Stimulated activated naive CD8-positive, alpha-beta T cell treated with anti-CD3 and anti-CD28 coated beads, Interleukin-15, amount 100 ng/mL, for 72 hours (primary cell): ENCODE data around the gene HIPK2.
"Not testable (repeated sequence)": the region's sequence is repeated elsewhere in the genome, so short reads cannot be mapped to it uniquely, and the experiment has no call there.

Experiments
- ATAC-seq: fragments of 150-1000 bp; cut with Tn5 transposase; 2 replicates; pipeline ENCODE4 v1.10.0; 2021; ENCODE audit warnings: mild to moderate bottlenecking, moderate library complexity
- DNase-seq, 2 donors: peaks; one replicate each; pipeline ENCODE4 v3.0.0; 2021 to 2022
- H3K27ac Mint-ChIP-seq, 2 donors: one replicate each; pipeline ENCODE4 v1.8.0; 2022; ENCODE audit warnings: mild to moderate bottlenecking in 2 of 2, mixed read lengths in 2 of 2, moderate library complexity in 2 of 2
- H3K27me3 Mint-ChIP-seq: one replicate; pipeline ENCODE4 v1.8.0; 2022; ENCODE audit warnings: mixed read lengths
- H3K4me1 Mint-ChIP-seq: one replicate; pipeline ENCODE4 v1.8.0; 2022; ENCODE audit warnings: mild to moderate bottlenecking, mixed read lengths
- H3K4me3 Mint-ChIP-seq, 2 donors: one replicate each; pipeline ENCODE4 v1.8.0; 2022; ENCODE audit warnings: mild to moderate bottlenecking in 2 of 2, mixed read lengths in 2 of 2, moderate library complexity in 1 of 2
- H3K9me3 Mint-ChIP-seq, 2 donors: one replicate each; pipeline ENCODE4 v1.8.0; 2022; ENCODE audit warnings: mixed read lengths in 2 of 2

HIPK2 gene

GRCh38 chr7:139566075-139566474 is 211.7 kb downstream of the HIPK2 start:
- Mint-ChIP-seq H3K27me3 (no peaks in the 10 kb centered on the region), H3K4me1 (peaks cover 5% of the 10 kb centered on the region), H3K27ac (no peak overlapping the region), H3K4me3 (no peak overlapping the region), H3K9me3 (no peaks in the 10 kb centered on the region)
- ATAC-seq: no peak
- DNase-seq: no peak

DNA sequence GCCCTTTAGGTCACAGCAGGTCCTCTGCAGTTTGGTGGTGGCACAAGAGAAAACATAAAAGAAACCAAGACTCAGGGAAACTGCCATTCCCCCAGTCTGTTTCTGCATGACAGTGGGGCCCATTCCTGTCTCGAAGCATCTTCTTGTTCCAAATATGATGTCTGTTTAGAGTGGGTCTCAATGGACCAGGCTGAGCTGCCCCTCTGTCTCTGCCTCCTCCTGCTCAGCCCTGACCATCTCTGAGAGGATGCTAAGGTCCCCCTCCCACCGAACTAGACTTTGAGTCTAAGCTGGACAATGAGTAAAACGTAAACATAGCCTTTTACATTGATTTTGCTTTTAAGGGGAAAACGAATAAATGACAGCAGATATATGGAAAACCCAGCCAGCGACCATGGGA is 213.9 kb downstream of the HIPK2 start:
- DNase-seq (no peak), ATAC-seq (no peak)
- Mint-ChIP-seq H3K9me3 (no peaks in the 10 kb centered on the region), H3K27me3 (peaks cover 9% of the 10 kb centered on the region), H3K4me1 (peaks cover 5% of the 10 kb centered on the region), H3K27ac (peak overlapping the region; percentile 63 to 78), H3K4me3 (no peak overlapping the region)

GRCh38 chr7:139562961-139563565 is 214.7 kb downstream of the HIPK2 start:
- Mint-ChIP-seq H3K9me3 (no peaks in the 10 kb centered on the region), H3K27ac (no peak overlapping the region), H3K27me3 (peaks cover 11% of the 10 kb centered on the region), H3K4me1 (peaks cover 5% of the 10 kb centered on the region), H3K4me3 (no peak overlapping the region)
- no peak for DNase-seq
- ATAC-seq: no peak

- Mint-ChIP-seq H3K4me1 (peaks cover 5% of the 10 kb centered on the region), H3K27ac (no peak overlapping the region), H3K27me3 (peaks cover 11% of the 10 kb centered on the region), H3K9me3 (no peaks in the 10 kb centered on the region), H3K4me3 (no peak overlapping the region)
- DNase-seq: no peak
- no peak for ATAC-seq
Observed at GRCh38 chr7:139562491-139562890, 215.3 kb downstream of the HIPK2 start.

DNA sequence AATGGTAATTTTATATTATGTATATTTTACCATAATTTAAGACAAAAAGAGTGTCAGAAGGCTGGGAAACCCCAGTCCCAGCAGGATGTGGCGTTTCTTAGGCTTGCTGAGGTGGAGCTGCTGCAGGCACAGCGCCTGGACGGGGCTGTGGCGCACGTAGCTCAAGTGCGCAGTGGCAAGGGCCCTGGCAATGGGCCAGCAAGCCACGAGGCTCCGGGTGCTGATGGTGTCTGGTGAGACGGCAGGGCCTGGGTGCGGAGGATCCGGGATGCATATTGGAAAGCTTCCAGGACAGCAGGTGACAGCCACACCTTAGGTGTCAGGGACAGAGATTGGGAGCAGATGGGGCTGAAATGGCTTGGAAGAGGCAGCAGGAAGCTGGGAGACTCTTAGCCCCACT is 217.1 kb downstream of the HIPK2 start:
- Mint-ChIP-seq H3K4me1 (no peaks in the 10 kb centered on the region), H3K4me3 (no peak overlapping the region), H3K9me3 (no peaks in the 10 kb centered on the region), H3K27ac (no peak overlapping the region), H3K27me3 (peaks cover 11% of the 10 kb centered on the region)
- ATAC-seq: no peak
- DNase-seq: no peak

GRCh38 chr7:139560199-139560598 is 217.6 kb downstream of the HIPK2 start:
- no peak overlapping the region for H3K4me3 Mint-ChIP-seq
- ATAC-seq: no peak
- H3K4me1 Mint-ChIP-seq: no peaks in the 10 kb centered on the region
- H3K27ac Mint-ChIP-seq: no peak overlapping the region
- H3K27me3 Mint-ChIP-seq: peaks cover 11% of the 10 kb centered on the region
- DNase-seq: no peak
- H3K9me3 Mint-ChIP-seq: no peaks in the 10 kb centered on the region

- H3K4me3 Mint-ChIP-seq: no peak overlapping the region
- H3K27ac Mint-ChIP-seq: no peak overlapping the region
- H3K27me3 Mint-ChIP-seq: peaks cover 11% of the 10 kb centered on the region
- no peaks in the 10 kb centered on the region for H3K4me1 Mint-ChIP-seq
- ATAC-seq (no peak), DNase-seq (no peak)
- H3K9me3 Mint-ChIP-seq: no peaks in the 10 kb centered on the region
Observed at GRCh38 chr7:139559364-139560105, 218.3 kb downstream of the HIPK2 start.

DNA sequence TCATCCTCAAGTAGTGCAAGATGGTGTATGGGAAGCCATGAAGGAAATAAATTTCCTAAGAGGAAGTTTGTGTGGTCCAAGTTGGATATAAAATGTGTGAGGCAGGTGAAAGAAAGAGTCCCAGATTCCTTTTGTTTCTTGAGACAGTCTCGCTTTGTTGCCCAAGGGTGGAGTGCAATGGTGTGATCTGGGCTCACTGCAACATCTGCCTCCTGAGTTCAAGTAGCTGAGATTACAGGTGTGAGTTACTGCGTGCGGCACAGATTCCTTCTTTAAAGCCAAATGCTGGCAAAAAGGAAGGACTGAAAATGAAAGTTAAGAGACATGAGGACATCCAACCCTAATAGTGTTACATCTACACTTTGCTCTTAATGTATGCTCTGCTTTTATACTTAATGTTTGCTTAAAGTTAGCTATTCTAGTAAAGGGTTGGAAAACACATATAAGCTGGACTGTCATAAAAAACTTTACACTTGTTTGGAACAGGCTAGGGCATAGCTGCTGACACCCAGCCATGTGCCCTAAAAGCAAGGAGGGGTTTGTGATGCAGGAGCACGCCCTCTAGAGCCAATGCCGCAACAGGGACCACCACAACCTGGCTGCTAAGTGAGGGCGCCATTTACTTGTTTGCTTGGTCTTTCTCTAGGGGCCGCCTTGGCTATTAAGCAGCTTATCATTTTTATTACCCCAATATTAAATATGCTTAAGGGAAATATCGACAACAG is 219.8 kb downstream of the HIPK2 start:
- no peak for DNase-seq
- Mint-ChIP-seq H3K9me3 (no peaks in the 10 kb centered on the region), H3K4me1 (no peaks in the 10 kb centered on the region), H3K27ac (no peak overlapping the region), H3K27me3 (peaks cover 25% of the 10 kb centered on the region), H3K4me3 (no peak overlapping the region)
- ATAC-seq: no peak

- not testable (repeated sequence) for H3K9me3 Mint-ChIP-seq, H3K4me3 Mint-ChIP-seq, H3K4me1 Mint-ChIP-seq, DNase-seq, ATAC-seq, H3K27ac Mint-ChIP-seq
- peaks cover 20% of the 10 kb centered on the region for H3K27me3 Mint-ChIP-seq
Observed at GRCh38 chr7:139553991-139554700, 223.7 kb downstream of the HIPK2 start.

DNA sequence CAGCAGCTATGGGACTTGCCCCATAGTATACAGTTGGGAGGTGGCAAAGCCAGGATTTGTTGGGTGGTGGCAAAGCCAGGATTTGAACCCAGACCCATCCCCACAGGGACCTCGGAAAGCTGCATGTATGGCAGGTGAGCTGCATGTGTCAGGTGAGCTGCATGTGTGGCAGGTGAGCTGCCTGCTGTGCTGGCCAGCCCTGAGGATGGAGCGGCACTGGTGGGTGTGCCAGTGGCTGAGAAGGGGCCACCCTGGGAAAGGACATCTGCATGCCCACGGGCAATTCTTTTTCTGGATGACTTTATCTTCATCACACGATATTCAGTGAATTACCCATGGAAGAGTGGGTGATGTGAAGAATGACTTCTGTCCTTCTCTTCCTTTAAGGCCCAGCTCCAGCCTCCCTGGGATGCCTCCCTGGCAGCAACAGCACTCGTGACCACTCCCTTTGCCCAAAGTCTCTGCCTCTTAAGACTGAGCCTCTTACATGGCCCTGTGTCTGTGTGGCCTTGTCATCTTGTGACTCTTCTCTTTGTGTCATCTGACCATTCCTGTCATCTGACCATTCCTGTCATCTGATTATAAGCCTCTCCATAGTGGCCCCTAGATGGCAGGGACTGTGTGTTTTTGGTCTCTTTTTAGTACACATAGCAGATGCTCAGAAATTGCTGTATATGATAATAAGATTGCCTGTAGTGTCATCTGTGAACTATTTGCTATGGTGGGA is 229.3 kb downstream of the HIPK2 start:
- no peaks in the 10 kb centered on the region for H3K9me3 Mint-ChIP-seq
- peaks cover 4% of the 10 kb centered on the region for H3K27me3 Mint-ChIP-seq
- DNase-seq: no peak
- H3K4me1 Mint-ChIP-seq: no peaks in the 10 kb centered on the region
- no peak overlapping the region for H3K27ac Mint-ChIP-seq
- no peak overlapping the region for H3K4me3 Mint-ChIP-seq
- no peak for ATAC-seq

GRCh38 chr7:139544645-139545044 is 233.2 kb downstream of the HIPK2 start:
- no peak overlapping the region for H3K27ac Mint-ChIP-seq
- no peaks in the 10 kb centered on the region for H3K27me3 Mint-ChIP-seq
- no peaks in the 10 kb centered on the region for H3K4me1 Mint-ChIP-seq
- H3K9me3 Mint-ChIP-seq: no peaks in the 10 kb centered on the region
- ATAC-seq (no peak), DNase-seq (no peak)
- H3K4me3 Mint-ChIP-seq: no peak overlapping the region

DNA sequence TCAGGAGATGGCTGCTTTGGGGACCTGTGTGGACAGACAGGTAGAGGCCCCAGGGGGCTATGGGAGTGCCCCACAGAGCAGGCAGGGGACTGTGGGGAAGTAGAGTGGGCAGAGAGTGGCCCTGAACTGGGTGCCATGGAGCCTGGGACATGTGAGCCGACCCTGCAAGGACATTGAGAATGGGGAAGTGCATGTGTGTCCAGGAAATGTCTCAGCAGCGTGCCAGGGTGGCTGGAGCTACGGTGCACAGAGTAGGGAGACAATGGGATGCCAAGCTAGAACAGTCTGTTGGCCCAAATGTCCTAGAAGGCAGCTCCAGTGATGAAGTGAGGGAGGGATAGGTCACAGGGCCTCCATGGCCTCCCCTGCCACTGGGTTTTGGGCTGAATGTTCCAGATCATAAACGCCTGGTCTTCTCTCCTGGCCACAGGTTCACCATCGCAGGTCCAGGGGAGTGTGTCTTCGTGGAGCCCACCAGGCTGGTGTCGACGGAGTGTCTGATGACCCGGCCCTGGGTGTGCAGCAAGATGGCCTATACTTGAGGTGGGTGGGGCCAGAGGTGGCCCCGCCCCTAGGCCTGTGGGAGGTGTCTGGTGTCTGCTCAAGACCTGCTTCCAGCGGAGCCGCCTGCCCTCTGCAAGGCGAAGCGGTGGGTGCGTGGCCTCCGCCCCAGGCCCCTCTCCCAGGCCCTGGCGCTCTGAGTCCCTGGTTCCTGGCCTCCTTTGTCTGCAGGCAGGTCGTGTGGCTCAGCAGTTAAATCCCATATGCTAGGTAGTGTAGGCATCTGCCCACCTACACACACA is 233.8 kb downstream of the HIPK2 start:
- Mint-ChIP-seq H3K27ac (no peak overlapping the region), H3K4me1 (no peaks in the 10 kb centered on the region), H3K4me3 (no peak overlapping the region), H3K9me3 (no peaks in the 10 kb centered on the region), H3K27me3 (no peaks in the 10 kb centered on the region)
- DNase-seq (no peak), ATAC-seq (no peak)

GRCh38 chr7:139542308-139543151 is 235.3 kb downstream of the HIPK2 start:
- DNase-seq: no peak
- ATAC-seq: no peak
- Mint-ChIP-seq H3K4me1 (no peaks in the 10 kb centered on the region), H3K27ac (no peak overlapping the region), H3K27me3 (no peaks in the 10 kb centered on the region), H3K4me3 (no peak overlapping the region), H3K9me3 (no peaks in the 10 kb centered on the region)
